ENCODE data around the gene CLEC6A. TPM values are rescaled to one million over a fixed set of nuclear protein-coding genes. Genes with fewer than 3 reads are reported as not detected.
"Not testable (repeated sequence)": the region's sequence is repeated elsewhere in the genome, so short reads cannot be mapped to it uniquely, and the experiment has no call there.

The CLEC6A gene
- polyA plus RNA-seq, 3 donors, result 0.11 to 0.20 (median 0.16) TPM

GRCh38 chr12:8483079-8483478, 27.3 kb downstream of the CLEC6A start:
- no peak for DNase-seq (ENCODE audit: extremely low read depth in 1 of 11, low read depth in 9 of 11, low spot score in 4 of 11)

GRCh38 chr12:8491646-8492530, 36.1 kb downstream of the CLEC6A start:
- no peak for DNase-seq (ENCODE audit: extremely low read depth in 1 of 11, low read depth in 9 of 11, low spot score in 4 of 11)

GRCh38 chr12:8493084-8493483, 37.3 kb downstream of the CLEC6A start:
- DNase-seq (ENCODE audit: extremely low read depth in 1 of 11, low read depth in 9 of 11, low spot score in 4 of 11), result no peak

- DNase-seq (ENCODE audit: extremely low read depth in 1 of 11, low read depth in 9 of 11, low spot score in 4 of 11), result not testable (repeated sequence)
Measured at GRCh38 chr12:8495671-8496070, 39.9 kb downstream of the CLEC6A start.

GRCh38 chr12:8496074-8496473, 40.3 kb downstream of the CLEC6A start:
- DNase-seq (ENCODE audit: extremely low read depth in 1 of 11, low read depth in 9 of 11, low spot score in 4 of 11), result not testable (repeated sequence)

- no peak for DNase-seq (ENCODE audit: extremely low read depth in 1 of 11, low read depth in 9 of 11, low spot score in 4 of 11)
Measured at GRCh38 chr12:8499616-8500015, 43.9 kb downstream of the CLEC6A start.

- DNase-seq (ENCODE audit: extremely low read depth in 1 of 11, low read depth in 9 of 11, low spot score in 4 of 11), result no peak
Measured at GRCh38 chr12:8501720-8502119, 46.0 kb downstream of the CLEC6A start.

GRCh38 chr12:8504351-8504750, 48.6 kb downstream of the CLEC6A start:
- DNase-seq (ENCODE audit: extremely low read depth in 1 of 11, low read depth in 9 of 11, low spot score in 4 of 11), result no peak

- no peak for DNase-seq (ENCODE audit: extremely low read depth in 1 of 11, low read depth in 9 of 11, low spot score in 4 of 11)
Measured at GRCh38 chr12:8507596-8507995, 51.8 kb downstream of the CLEC6A start.

- DNase-seq (ENCODE audit: extremely low read depth in 1 of 11, low read depth in 9 of 11, low spot score in 4 of 11), result no peak
Measured at GRCh38 chr12:8508223-8508622, 52.5 kb downstream of the CLEC6A start.

GRCh38 chr12:8508910-8509841, 53.4 kb downstream of the CLEC6A start:
- no peak for DNase-seq (ENCODE audit: extremely low read depth in 1 of 11, low read depth in 9 of 11, low spot score in 4 of 11)

GRCh38 chr12:8513256-8513655, 57.5 kb downstream of the CLEC6A start, which contains the start of gene CLEC4D:
Gene CLEC4D (plus strand): TSS chr12:8513503. CDS start chr12:8513733, 230 bp downstream.
- DNase-seq (ENCODE audit: extremely low read depth in 1 of 11, low read depth in 9 of 11, low spot score in 4 of 11), result no peak

- DNase-seq (ENCODE audit: extremely low read depth in 1 of 11, low read depth in 9 of 11, low spot score in 4 of 11), result no peak
Measured at GRCh38 chr12:8517971-8518370, 62.2 kb downstream of the CLEC6A start.

GRCh38 chr12:8519171-8519570, 63.4 kb downstream of the CLEC6A start:
- no peak for DNase-seq (ENCODE audit: extremely low read depth in 1 of 11, low read depth in 9 of 11, low spot score in 4 of 11)

- DNase-seq (ENCODE audit: extremely low read depth in 1 of 11, low read depth in 9 of 11, low spot score in 4 of 11), result no peak
Measured at GRCh38 chr12:8527250-8528130, 71.7 kb downstream of the CLEC6A start.

Measured in renal cortex interstitium (tissue), 11 donors.